Left colon (tissue), 2 donors: ENCODE results near the gene SRRM5. TPM values are rescaled to one million over a fixed set of nuclear protein-coding genes. Genes with fewer than 3 reads are reported as not detected.
"Not testable (repeated sequence)": the region's sequence is repeated elsewhere in the genome, so short reads cannot be mapped to it uniquely, and the experiment has no call there.

Experiments used
- ATAC-seq: fragments of 200-7000 bp; cut with Tn5 transposase; one replicate; pipeline ENCODE4 v1.9.1; 2020; ENCODE audit warnings: mild to moderate bottlenecking, moderate library complexity
- DNase-seq, 2 donors: peaks; one replicate each; pipeline ENCODE4 v3.0.0-alpha.2; 2020
- intact Hi-C, 2 donors: fragments of 100-400 bp; cut with DNase I in 1 of 2; cut with micrococcal nuclease in 1 of 2; formaldehyde crosslinking; loops; one replicate each; pipeline versions ENCODE4 v1.11.2 to v1.14.0; 2022; cut with DNase I, micrococcal nuclease
- total RNA-seq, 2 donors: library from RNA; stranded (reverse); fragmentation: NEBNext Ultra II Directional; extraction: Animal tissue kit (Norgen Biotek cat#: 25700); gene quantifications; one replicate each; pipeline ENCODE4 v1.2.1, GENCODE V29; 2021
- donor health status: DM: no; HTN: no; CAD: no.
- donor health status: DM: yes; HTN: yes; CAD: no.

The SRRM5 gene
- total RNA-seq, 2 donors from 2014 or later = 0.14 to 0.73 TPM

DNA sequence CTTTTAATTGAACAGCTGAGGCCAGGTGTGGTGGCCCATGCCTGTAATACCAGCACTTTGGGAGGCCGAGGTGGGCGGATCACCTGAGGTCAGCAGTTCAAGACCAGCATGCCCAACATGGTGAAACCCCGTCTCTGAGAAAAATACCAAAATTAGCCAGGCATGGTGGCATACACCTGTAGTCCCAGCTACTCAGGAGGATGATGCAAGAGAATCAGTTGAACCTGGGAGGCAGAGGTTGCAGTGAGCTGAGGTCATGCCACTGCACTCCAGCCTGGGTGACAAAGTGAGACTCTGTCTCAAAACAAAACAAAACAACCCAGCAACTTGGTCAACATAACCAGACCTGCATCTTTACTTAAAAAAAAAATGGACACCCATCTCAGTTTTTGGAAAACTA, 24.9 kb upstream of the SRRM5 start:
- intact Hi-C loops, DNase-seq, ATAC-seq: not testable (repeated sequence)

DNA sequence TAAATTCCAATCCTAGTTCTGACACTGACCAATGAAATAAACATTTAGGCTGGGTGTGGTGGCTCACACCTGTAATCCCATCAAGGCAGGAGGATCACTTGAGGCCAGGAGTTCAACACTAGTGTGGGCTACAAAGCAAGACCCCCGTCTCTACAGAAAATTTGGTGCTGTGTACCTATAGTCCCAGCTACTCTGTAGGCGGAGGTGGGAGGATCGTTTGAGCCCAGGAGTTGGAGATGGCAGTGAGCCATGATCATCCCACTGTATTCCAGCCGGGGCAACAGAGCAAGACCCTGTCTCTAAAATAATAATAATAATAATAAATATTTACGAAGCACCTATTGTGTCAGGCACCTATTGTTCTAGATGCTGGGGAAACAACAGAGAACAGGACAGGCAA, 22.6 kb upstream of the SRRM5 start:
- intact Hi-C loops = no loop called here
- ATAC-seq = no peak

DNA sequence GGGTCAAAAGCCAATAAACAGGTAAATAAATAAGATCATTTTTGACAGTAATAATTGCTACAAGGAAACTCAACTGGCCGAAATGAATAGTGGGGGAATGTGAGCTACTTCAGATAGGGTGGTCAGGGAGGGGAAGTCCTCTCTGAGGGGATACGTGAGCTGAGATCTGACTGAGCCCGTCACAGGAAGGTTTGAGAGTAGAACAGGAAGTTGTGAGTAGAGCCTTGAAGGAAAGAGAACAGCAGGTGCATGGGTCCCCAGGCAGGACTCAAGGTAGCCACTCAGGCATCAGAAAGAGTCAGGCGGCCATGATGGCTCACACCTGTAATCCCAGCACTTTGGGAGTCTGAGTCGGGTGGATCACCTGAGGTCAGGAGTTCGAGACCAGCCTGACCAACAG, 22.2 kb upstream of the SRRM5 start:
- DNase-seq (no peak), ATAC-seq (no peak)
- intact Hi-C loops = no loop called here

More for the DNA sequence above, 22.6 kb upstream of the SRRM5 start:
- DNase-seq = no peak

DNA sequence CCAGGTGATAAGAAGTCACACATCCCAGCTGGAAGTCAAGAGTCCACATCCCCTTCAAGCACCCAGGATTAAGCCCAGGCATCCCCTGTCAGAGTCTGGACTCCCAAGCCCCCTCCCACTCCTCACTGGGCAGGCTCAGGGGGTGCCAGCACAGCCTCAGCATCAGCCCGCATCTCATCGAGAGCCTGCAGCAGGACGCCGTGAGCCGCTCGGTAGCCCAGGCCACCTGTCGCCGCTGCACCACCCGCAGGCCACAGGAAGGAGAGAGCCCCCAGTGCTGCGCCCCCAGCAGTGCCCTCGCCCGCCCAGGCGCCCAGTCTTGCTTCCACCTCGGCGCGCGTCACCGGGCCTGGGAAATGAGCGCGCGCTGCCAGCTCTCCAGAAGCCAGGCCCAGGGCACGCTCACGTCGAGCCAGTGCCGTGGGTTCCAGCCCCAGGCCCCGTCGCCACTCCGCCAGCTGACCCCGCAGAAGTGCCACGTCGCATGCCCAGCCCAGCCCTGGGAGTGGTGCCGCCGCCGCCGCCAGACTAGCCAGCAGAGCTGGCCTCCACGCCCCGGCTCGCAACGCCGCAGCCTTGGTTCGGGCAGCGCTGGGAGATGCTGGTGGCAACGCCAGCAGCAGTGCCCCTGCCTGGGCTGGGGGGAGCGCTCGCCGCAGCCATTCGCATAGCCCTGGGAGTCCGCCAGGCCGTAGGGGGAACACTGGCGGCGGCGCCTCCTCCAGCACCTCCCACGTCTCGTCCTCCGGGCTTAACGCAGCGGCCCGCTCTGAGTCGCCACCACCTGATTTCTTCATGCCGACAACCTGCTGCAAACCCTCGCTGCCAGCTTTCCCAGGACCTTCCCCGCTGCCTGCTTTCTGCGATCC, 19.8 kb upstream of the SRRM5 start:
- intact Hi-C loops = no loop called here
- no peak for DNase-seq

DNA sequence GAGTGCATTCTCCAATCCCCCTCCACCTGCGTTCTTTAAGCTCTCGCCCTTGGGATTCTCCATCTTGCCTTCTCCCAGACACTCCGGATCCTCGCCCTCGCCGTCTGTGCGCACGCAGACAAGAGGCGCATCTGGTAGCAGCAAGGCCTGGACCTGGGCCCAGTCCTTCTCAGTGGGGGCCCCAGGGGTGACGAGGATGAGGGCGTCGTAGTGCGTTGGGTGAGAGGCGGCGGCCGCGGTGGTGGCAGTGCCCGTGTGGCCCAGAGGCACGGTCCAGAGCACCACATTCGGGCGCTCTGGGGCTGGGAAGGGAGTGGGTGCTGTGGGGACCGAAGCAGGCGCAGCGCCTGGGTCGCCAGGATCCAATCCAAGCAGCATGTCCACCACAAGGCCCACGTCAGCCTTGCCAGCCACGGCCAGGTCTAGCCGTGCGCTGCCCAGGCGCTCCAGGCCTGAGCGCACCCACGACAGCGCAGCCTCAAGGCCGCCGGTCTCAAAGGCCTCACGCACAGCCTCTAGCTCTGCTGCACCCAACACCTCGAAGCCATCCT, 19.0 kb upstream of the SRRM5 start:
- no peak for DNase-seq
- intact Hi-C loops = no loop called here
- ATAC-seq = no peak

More for the DNA sequence above, 19.8 kb upstream of the SRRM5 start:
- ATAC-seq = no peak

DNA sequence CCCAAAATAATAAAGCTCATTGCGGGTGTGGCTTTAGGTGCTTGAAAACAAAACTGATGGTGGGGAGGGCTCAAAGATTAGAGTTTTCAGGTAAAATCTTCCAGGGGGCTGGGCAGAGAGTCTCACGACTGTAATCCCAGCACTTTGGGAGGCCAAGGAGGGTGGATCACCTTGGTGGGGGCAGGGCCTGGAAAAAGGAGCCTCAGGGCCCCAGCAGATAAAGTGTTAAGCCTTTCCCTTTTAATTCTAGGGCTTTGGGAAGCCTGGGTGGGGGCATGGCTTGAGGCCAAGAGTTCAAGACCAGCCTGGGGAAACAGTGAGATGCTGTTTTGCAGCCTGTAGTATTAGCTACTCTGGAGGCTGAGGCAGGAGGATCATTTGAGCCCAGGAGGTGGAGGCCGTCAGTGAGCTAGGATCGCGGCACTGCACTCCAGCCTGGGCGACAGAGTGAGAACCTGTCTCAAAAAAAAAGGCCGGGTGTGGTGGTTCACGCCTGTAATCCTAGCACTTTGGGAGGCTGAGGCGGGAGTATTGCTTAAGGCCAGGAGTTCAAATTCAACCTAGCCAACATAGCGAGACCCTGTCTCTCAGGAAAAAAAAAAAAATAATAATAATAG, 17.7 kb upstream of the SRRM5 start:
- DNase-seq = no peak
- intact Hi-C loops = no loop called here
- ATAC-seq = no peak

DNA sequence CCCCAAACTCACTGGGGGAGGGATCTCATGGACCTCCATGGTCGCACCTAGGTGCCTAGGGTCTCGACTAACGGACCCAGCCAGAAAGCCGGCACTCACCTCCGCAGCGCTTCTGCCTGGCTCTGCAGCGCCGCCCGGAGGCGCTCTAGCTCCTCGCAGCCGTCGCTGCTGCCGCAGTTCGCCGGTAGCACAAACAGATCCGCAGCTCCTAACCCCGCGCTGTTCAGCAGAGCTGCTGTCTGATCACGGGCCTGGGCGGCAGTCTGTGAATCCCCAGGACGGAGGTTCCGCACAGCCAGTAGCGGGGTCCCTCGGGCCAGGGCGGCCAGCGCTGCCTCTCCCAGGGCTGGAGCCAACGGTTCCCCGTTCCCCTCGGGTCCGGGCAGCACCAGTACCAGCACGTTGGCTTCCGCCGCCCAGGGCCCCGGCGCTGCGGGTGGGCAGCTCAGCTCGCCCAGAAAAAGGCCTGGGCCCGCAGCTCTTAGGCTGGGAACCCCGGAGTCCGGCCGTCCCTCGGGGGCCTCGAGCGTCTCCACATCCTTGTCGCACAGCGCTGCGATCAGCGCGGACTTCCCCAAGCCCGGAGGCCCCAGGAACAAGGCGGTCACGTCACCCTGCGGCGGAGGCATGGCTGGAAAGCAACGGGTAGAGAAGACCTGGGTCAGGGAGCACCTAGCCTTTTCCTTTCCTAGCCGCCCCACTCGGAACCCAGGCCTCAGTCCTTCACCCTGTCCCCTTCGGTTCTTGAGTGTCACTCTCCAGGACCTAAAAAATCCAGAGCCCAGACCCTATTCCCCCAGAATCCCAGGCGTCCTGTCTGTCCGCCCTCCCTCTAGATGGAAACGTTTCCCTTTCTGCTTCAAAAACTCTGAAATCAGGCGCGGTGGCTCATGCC, 16.9 kb upstream of the SRRM5 start:
- DNase-seq (peak; percentile 56 to 68), ATAC-seq (peak; percentile 47)
- intact Hi-C loops = no loop called here

DNA sequence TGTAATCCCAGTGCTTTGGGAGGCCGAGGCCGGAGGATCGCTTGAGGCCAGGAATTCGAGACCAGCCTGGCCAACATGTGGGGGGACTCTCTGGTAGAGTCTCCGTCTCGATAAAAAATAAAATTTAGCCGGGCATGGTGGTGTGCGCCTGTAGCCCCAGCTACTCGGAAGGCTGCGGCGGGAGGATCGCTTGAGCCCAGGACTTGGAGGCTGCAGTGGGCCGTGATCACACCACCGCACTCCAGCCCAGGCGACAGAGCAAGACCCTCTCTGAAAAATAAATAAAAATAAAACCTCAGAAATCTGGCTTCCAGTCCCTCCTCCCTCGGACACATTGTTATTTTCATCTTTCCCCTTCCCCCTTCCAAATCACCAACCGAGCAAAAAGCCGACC, 16.3 kb upstream of the SRRM5 start:
- intact Hi-C loops = no loop called here
- DNase-seq (no peak), ATAC-seq (peak; percentile 19)

DNA sequence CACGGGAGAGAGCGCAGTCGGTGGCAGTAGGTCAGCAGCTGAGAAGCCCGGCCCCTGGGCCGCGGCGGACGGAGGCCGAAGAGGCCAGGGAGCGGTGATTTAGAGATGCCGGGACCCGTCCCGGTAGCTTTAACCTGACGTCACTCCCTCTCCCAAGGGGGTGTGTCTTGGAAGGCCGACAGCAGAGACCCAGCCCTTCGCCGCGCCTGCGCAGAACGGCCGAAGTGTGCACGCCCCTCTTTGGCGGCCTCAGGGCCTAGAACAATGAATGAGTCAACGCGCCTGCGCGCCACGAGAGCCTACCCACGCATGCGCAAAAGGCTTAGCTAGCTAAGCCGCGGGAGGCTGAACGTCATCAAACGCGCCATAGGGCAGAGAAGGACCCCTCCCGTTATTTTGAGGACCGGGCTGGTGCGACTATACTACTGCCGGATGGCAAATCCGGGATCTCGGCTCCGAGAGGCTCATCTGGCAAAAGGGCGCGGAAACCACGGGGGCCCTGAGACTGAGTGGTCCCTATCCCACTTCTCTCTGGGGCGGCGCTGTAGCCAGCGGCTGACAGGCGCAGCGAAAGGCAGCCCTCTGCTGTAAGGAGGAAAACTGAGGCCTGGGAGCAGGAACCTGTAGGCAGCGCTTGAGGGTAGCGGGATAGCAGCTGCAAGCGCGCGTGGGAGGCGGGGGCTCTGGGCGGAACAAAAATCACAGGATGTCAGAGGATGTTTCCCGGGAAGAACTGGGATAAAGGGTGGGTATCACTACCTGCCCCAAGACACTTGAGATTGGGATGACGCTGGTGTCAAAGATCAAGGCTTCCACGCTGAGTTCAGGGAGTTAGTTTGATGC, 15.7 kb upstream of the SRRM5 start, which contains the start of the genes IRGQ and ZNF576:
TSS of gene IRGQ (minus strand) at position 136 of the 843 bp plus-strand sequence. CDS start 796 bp downstream, outside the sequence.
TSS of gene ZNF576 (plus strand) at position 597 of the 843 bp plus-strand sequence. CDS start 514 bp downstream, outside the sequence.
- ATAC-seq (peak; percentile 86), DNase-seq (peak; percentile 100)
- intact Hi-C loops = no loop called here

DNA sequence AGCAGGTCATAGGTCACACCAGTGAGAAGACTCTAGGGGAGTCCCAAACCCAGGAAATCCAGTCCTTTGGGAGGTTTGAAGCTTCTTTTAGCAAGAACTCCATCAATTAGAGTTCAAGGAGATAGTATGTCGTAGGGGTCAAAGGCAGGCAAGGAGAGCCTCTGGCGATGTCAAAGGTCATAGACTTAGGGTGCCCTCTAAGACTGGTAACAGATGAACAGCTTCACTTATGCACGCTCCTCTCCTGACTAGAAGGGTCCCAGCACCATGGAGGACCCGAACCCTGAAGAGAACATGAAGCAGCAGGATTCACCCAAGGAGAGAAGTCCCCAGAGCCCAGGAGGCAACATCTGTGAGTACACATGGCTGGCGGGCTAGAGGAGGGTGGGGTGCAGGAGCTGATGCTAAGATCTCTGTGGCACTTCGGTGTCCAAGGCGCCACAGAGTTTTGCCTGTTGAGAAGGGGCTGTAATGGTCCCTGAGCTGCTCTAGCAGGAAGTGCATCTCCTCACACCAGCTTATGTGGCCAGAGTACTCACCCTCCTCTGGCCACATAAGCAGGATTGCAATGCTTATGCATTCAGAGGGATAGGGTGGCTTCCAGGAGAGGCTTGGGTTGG, 14.9 kb upstream of the SRRM5 start:
- ATAC-seq (no peak), DNase-seq (no peak)
- intact Hi-C loops = no loop called here

DNA sequence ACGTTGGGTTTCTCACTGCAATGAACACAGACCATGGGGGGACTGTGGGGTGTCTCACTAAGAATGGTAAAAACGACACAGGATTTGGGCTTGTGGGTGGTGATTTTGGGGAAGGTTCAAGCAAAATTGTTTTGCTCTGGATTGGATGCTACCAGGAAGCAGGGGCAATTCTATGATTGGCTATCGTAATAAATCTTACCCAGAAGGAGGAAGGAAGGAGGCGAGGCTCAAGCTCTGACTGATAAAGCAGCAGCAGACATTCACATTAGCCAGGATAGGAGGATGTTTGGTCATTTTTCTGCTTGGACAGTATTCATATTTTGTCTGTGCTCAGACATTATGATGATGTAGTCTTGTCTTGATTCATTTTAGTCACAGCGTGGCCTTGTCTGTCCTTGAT, 14.0 kb upstream of the SRRM5 start:
- ATAC-seq (no peak), DNase-seq (no peak)
- intact Hi-C loops = no loop called here

DNA sequence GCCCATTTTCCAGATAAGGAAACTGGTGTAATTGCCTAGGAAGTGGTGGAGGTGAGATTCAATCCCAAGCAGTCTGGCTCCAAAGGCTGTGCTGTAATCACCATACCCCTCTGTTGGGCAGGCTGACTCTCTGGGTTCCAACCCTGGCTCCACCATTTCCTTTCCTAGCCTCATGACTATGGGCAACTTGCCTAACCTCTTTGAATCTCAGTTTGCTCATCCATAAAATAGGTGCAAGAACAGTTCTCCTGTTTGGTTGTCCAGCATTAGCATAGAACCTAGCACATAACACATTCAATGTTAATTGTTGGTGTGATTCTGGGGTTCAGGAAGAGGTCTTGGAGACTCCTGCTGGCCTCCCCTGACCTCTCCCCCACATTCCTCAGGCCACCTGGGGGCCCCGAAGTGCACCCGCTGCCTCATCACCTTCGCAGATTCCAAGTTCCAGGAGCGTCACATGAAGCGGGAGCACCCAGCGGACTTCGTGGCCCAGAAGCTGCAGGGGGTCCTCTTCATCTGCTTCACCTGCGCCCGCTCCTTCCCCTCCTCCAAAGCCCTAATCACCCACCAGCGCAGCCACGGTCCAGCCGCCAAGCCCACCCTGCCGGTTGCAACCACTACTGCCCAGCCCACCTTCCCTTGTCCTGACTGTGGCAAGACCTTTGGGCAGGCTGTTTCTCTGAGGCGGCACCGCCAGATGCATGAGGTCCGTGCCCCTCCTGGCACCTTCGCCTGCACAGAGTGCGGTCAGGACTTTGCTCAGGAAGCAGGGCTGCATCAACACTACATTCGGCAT, 13.2 kb upstream of the SRRM5 start:
- DNase-seq (no peak), ATAC-seq (no peak)
- intact Hi-C loops = no loop called here

DNA sequence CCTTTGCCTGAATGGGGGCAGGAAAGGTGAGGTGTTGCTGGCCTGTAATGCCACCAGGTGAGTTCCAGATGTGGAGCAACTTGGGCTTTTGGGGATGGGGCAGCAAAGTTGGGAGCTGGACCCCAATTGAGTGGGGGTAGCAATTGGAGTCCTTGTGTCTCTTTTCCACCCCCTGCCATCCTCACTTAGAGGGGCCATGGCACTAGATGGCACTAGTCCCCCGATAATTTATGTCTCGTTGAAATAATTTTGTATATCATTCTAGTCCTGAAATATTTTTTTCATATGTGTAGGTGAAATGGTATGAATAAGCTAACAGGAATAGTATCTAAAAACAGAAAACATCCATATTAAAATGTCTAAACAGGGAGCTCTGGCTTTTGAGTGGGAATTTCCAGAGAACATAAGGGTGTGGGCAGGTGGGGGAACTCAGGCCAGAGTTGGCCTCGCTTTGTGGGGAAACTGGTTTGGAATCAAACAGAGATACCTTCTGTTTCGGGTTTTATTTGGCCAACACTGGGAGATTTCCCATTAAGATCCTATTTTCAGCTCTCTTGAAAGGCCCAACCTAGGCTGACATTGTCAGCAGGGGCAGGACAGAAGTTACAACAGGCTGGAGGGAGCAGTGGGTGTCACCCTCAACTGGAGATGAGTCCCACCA, 12.1 kb upstream of the SRRM5 start:
- no peak for ATAC-seq
- no peak for DNase-seq
- intact Hi-C loops = no loop called here

DNA sequence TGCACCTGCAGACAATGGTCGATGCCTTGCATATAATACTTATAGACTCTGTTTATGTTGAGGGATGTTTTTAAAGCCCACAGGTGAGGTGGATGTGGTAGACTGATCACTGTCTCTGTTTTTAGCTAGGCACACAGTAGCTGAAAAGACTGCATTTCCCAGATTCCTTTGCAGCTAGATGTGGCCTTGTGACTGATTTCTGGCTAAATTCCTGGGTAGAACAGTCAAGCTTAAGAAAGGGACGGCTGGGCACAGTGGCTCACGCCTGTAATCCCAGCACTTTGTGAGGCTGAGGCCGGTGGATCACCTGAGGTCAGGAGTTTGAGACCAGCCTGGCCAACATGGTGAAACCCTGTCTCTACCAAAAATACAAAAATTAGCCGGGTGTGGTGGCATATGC, 11.6 kb upstream of the SRRM5 start:
- DNase-seq = not testable (repeated sequence)

DNA sequence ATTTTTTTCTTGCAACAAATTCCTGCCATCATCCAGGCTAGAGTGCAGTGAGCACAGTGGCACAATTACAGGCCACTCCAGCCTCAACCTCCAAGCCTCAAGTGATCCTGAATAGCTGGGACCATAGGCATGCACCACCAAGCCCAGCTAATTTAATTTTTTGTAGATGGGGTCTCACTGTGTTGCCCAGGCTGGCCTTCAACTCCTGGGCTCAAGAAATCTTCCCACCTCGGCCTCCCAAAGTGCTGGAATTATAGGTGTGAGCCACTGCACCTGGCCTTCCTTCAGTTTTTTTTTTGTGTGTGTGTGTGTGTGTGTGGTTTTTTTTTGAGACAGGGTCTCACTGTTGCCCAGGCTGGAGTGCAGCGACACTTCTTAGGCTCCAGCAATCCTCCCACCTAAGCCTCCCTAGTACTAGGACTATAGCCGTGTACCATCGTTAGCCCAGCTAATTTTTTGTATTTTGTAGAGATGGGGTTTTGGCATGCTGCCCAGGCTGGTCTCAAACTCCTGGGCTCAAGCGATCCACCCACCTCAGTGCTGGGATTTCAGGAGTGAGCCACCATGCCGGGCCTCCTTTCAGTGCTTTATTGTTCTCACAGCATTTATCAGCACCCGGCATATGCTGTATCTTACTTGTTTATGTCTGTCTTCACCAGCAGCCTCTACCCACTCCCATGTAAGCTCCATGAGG, 5.9 kb upstream of the SRRM5 start:
- ATAC-seq = no peak
- intact Hi-C loops = no loop called here

More for the DNA sequence above, 11.6 kb upstream of the SRRM5 start:
- intact Hi-C loops, ATAC-seq: not testable (repeated sequence)

More for the DNA sequence above, 5.9 kb upstream of the SRRM5 start:
- DNase-seq = no peak
